ENCODE data around the gene CEP70.

DNA sequence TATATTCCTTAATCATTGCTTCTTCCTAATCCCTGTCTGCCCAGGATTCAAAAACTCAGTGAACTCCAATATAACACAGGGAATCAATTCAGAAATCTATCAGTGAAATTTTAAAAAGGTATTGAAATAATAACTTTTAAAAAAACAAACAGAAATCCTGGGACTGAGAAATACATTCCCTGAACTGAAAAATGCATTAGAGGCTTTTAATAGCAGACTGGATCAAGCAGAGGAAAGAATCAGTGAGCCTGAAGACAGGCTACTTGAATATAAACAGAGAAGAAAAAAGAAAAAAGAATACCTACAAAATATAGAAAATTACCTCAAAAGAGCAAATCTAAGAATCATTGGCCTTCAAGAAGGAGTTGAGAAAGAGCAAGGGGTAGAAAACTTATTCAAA lies 54.7 kb downstream of the CEP70 start:
- TF ChIP-seq TCF12 (IDR thresholded peaks at IDR 0.05; ENCODE audit: low read depth) (no peak), CEBPB (IDR thresholded peaks at IDR 0.05) (no peak), YY1 (IDR thresholded peaks at IDR 0.05; ENCODE audit: low read depth) (no peak), TAF1 (IDR thresholded peaks at IDR 0.05; ENCODE audit: low read depth) (no peak), EP300 (IDR thresholded peaks at IDR 0.05; ENCODE audit: borderline replicate concordance) (no peak), CREB1 (IDR thresholded peaks at IDR 0.05; ENCODE audit: low read depth) (no peak), EGR1 (IDR thresholded peaks at IDR 0.05) (no peak), USF1 (IDR thresholded peaks at IDR 0.05) (no peak), FOXM1 (IDR thresholded peaks at IDR 0.05; ENCODE audit: borderline replicate concordance, low read depth) (no peak), ZBTB7A (IDR thresholded peaks at IDR 0.05; ENCODE audit: low read depth) (no peak), REST (IDR thresholded peaks at IDR 0.05; ENCODE audit: low read depth) (no peak), NFIC (IDR thresholded peaks at IDR 0.05) (no peak)
- TF ChIP-seq, protein P1, sequence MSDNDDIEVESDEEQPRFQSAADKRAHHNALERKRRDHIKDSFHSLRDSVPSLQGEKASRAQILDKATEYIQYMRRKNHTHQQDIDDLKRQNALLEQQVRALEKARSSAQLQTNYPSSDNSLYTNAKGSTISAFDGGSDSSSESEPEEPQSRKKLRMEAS (IDR thresholded peaks at IDR 0.05) = no peak

Measured in Ishikawa (cell line).